ENCODE measurements around the gene PHYHIPL. TPM values are rescaled to one million over a fixed set of nuclear protein-coding genes. Genes with fewer than 3 reads are reported as not detected.

Gene PHYHIPL
- total and polyA plus RNA-seq, 2 donors = 0.09 to 1.9 TPM

- peaks cover 0 to 2% of the 10 kb centered on the region in 2 donors for H3K9me3 ChIP-seq (ENCODE audit: control insufficient read depth in 2 of 2, insufficient read depth in 1 of 2, low read length in 1 of 2)
- H3K27me3 ChIP-seq (ENCODE audit: control insufficient read depth in 2 of 2, insufficient read depth in 1 of 2, low read length in 1 of 2) = peaks cover 13 to 26% of the 10 kb centered on the region in 2 donors
- WGBS = 85% methylated on average over 2 of the region's 2 CpGs
- no peak overlapping the region for H3K27ac ChIP-seq (ENCODE audit: low read depth in 1 of 2, low read length in 1 of 2)
- H3K4me3 ChIP-seq (ENCODE audit: low read length in 2 of 2) = no peak overlapping the region
- H3K36me3 ChIP-seq (ENCODE audit: control insufficient read depth in 2 of 2, insufficient read depth in 2 of 2, low read length in 1 of 2) = no peaks in the 10 kb centered on the region
- no peak for DNase-seq (ENCODE audit: low read depth in 6 of 9, low spot score in 9 of 9)
- peaks cover 0 to 6% of the 10 kb centered on the region in 2 donors for H3K4me1 ChIP-seq (ENCODE audit: control insufficient read depth in 2 of 2, insufficient read depth in 2 of 2, low read length in 2 of 2)
These were observed 2.6 kb downstream of the PHYHIPL start for GRCh38 chr10:59179068-59179467.

GRCh38 chr10:59180689-59181270, 4.3 kb downstream of the PHYHIPL start:
- DNase-seq (ENCODE audit: low read depth in 6 of 9, low spot score in 9 of 9) = no peak
- H3K27me3 ChIP-seq (ENCODE audit: control insufficient read depth in 2 of 2, insufficient read depth in 1 of 2, low read length in 1 of 2) = peaks cover 11 to 20% of the 10 kb centered on the region in 2 donors
- no peaks in the 10 kb centered on the region for H3K36me3 ChIP-seq (ENCODE audit: control insufficient read depth in 2 of 2, insufficient read depth in 2 of 2, low read length in 1 of 2)
- peaks cover 0 to 2% of the 10 kb centered on the region in 2 donors for H3K9me3 ChIP-seq (ENCODE audit: control insufficient read depth in 2 of 2, insufficient read depth in 1 of 2, low read length in 1 of 2)
- no peak overlapping the region for H3K27ac ChIP-seq (ENCODE audit: low read depth in 1 of 2, low read length in 1 of 2)
- H3K4me1 ChIP-seq (ENCODE audit: control insufficient read depth in 2 of 2, insufficient read depth in 2 of 2, low read length in 2 of 2) = peaks cover 0 to 6% of the 10 kb centered on the region in 2 donors
- no peak overlapping the region for H3K4me3 ChIP-seq (ENCODE audit: low read length in 2 of 2)
- WGBS = 95% methylated on average over 3 of the region's 3 CpGs

DNA sequence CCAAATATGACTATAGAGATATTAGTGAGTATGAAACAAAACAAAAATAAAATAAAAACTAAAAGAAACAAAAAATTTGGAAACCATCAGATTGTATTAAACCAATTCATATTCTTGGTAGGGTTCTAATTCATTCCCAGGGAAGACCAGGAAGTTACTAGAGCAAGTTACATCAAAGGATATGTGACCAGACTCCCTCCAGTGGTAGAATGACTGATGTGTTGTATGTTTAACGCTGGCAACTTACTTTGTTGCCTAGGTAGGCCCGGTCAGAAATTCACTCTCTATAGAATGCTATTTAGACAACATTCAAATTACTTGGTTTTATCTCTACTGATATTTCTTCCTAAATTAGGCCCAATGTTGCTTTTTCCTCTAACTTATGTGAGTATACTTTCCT, 5.2 kb downstream of the PHYHIPL start:
- WGBS = 31% methylated on average over 2 of the region's 2 CpGs
- peaks cover 0 to 2% of the 10 kb centered on the region in 2 donors for H3K9me3 ChIP-seq (ENCODE audit: control insufficient read depth in 2 of 2, insufficient read depth in 1 of 2, low read length in 1 of 2)
- no peak overlapping the region for H3K4me3 ChIP-seq (ENCODE audit: low read length in 2 of 2)
- H3K27ac ChIP-seq (ENCODE audit: low read depth in 1 of 2, low read length in 1 of 2) = no peak overlapping the region
- H3K4me1 ChIP-seq (ENCODE audit: control insufficient read depth in 2 of 2, insufficient read depth in 2 of 2, low read length in 2 of 2) = peaks cover 0 to 4% of the 10 kb centered on the region in 2 donors
- DNase-seq (ENCODE audit: low read depth in 6 of 9, low spot score in 9 of 9) = peak in 2 of 9 donors; percentile 2 to 10
- peaks cover 7 to 12% of the 10 kb centered on the region in 2 donors for H3K27me3 ChIP-seq (ENCODE audit: control insufficient read depth in 2 of 2, insufficient read depth in 1 of 2, low read length in 1 of 2)
- H3K36me3 ChIP-seq (ENCODE audit: control insufficient read depth in 2 of 2, insufficient read depth in 2 of 2, low read length in 1 of 2) = no peaks in the 10 kb centered on the region

DNA sequence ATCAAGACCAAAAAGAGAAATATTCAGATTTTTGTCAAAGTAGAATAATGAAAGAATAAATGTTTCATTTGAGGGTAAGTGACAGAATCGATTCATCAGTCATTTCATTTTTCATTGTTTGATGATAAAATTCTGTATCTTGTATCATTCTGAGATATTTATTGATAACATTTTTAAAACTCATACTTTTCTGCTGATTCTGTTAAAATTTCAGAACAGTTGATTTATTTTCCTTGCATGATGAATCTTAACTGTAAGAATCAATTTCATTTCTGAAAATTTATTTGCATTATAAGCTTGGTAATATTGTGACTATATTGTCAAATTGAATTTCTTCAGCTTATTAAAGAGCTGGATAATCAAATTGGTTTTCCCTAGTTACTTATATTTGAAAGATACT, 13.9 kb downstream of the PHYHIPL start:
- no peaks in the 10 kb centered on the region for H3K9me3 ChIP-seq (ENCODE audit: control insufficient read depth in 2 of 2, insufficient read depth in 1 of 2, low read length in 1 of 2)
- no peak overlapping the region for H3K4me3 ChIP-seq (ENCODE audit: low read length in 2 of 2)
- H3K27me3 ChIP-seq (ENCODE audit: control insufficient read depth in 2 of 2, insufficient read depth in 1 of 2, low read length in 1 of 2) = no peaks in the 10 kb centered on the region
- no peak overlapping the region for H3K27ac ChIP-seq (ENCODE audit: low read depth in 1 of 2, low read length in 1 of 2)
- WGBS = 88% methylated on average over 1 of the region's 1 CpG
- no peaks in the 10 kb centered on the region for H3K36me3 ChIP-seq (ENCODE audit: control insufficient read depth in 2 of 2, insufficient read depth in 2 of 2, low read length in 1 of 2)
- H3K4me1 ChIP-seq (ENCODE audit: control insufficient read depth in 2 of 2, insufficient read depth in 2 of 2, low read length in 2 of 2) = no peaks in the 10 kb centered on the region
- no peak for DNase-seq (ENCODE audit: low read depth in 6 of 9, low spot score in 9 of 9)

- no peak overlapping the region for H3K4me3 ChIP-seq (ENCODE audit: low read length in 2 of 2)
- no peaks in the 10 kb centered on the region for H3K4me1 ChIP-seq (ENCODE audit: control insufficient read depth in 2 of 2, insufficient read depth in 2 of 2, low read length in 2 of 2)
- H3K9me3 ChIP-seq (ENCODE audit: control insufficient read depth in 2 of 2, insufficient read depth in 1 of 2, low read length in 1 of 2) = peaks cover 0 to 5% of the 10 kb centered on the region in 2 donors
- no peak overlapping the region for H3K27ac ChIP-seq (ENCODE audit: low read depth in 1 of 2, low read length in 1 of 2)
- H3K36me3 ChIP-seq (ENCODE audit: control insufficient read depth in 2 of 2, insufficient read depth in 2 of 2, low read length in 1 of 2) = no peaks in the 10 kb centered on the region
- no peak for DNase-seq (ENCODE audit: low read depth in 6 of 9, low spot score in 9 of 9)
- WGBS = 95% methylated on average over 5 of the region's 5 CpGs
- no peaks in the 10 kb centered on the region for H3K27me3 ChIP-seq (ENCODE audit: control insufficient read depth in 2 of 2, insufficient read depth in 1 of 2, low read length in 1 of 2)
These were observed 29.8 kb downstream of the PHYHIPL start for GRCh38 chr10:59206204-59206720.

DNA sequence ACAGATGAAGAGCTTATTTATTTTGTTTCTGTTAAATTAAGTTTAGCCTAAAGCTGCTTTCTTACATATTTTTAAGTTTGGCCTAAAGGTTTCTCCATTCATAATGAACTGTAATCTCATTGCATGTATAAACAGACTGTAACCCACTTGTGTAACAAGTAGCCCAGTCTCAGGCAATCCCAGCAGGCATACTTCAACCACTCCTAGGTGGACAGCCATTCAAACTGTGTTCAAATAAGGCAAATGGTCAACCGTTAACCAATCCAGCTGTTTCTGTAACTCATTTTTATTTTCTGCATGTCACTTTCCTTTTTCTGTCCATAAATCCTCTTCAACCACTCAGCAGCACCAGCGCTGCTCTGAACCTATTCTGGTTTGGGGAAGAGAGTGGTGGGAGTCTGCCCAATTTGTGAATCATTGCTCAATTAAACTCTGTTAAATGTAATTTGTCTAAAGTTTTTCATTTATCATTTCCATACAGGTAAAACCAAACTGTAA, 35.9 kb downstream of the PHYHIPL start:
- H3K4me3 ChIP-seq (ENCODE audit: low read length in 2 of 2) = no peak overlapping the region
- H3K27ac ChIP-seq (ENCODE audit: low read depth in 1 of 2, low read length in 1 of 2) = no peak overlapping the region
- 80% methylated on average over 2 of the region's 2 CpGs for WGBS
- no peaks in the 10 kb centered on the region for H3K27me3 ChIP-seq (ENCODE audit: control insufficient read depth in 2 of 2, insufficient read depth in 1 of 2, low read length in 1 of 2)
- H3K36me3 ChIP-seq (ENCODE audit: control insufficient read depth in 2 of 2, insufficient read depth in 2 of 2, low read length in 1 of 2) = no peaks in the 10 kb centered on the region
- H3K4me1 ChIP-seq (ENCODE audit: control insufficient read depth in 2 of 2, insufficient read depth in 2 of 2, low read length in 2 of 2) = no peaks in the 10 kb centered on the region
- no peaks in the 10 kb centered on the region for H3K9me3 ChIP-seq (ENCODE audit: control insufficient read depth in 2 of 2, insufficient read depth in 1 of 2, low read length in 1 of 2)
- DNase-seq (ENCODE audit: low read depth in 6 of 9, low spot score in 9 of 9) = no peak

- no peak for DNase-seq (ENCODE audit: low read depth in 6 of 9, low spot score in 9 of 9)
- H3K9me3 ChIP-seq (ENCODE audit: control insufficient read depth in 2 of 2, insufficient read depth in 1 of 2, low read length in 1 of 2) = no peaks in the 10 kb centered on the region
- 99% methylated on average over 1 of the region's 1 CpG for WGBS
- H3K4me1 ChIP-seq (ENCODE audit: control insufficient read depth in 2 of 2, insufficient read depth in 2 of 2, low read length in 2 of 2) = no peaks in the 10 kb centered on the region
- no peaks in the 10 kb centered on the region for H3K27me3 ChIP-seq (ENCODE audit: control insufficient read depth in 2 of 2, insufficient read depth in 1 of 2, low read length in 1 of 2)
- H3K4me3 ChIP-seq (ENCODE audit: low read length in 2 of 2) = no peak overlapping the region
- no peaks in the 10 kb centered on the region for H3K36me3 ChIP-seq (ENCODE audit: control insufficient read depth in 2 of 2, insufficient read depth in 2 of 2, low read length in 1 of 2)
- no peak overlapping the region for H3K27ac ChIP-seq (ENCODE audit: low read depth in 1 of 2, low read length in 1 of 2)
These were observed 37.7 kb downstream of the PHYHIPL start for GRCh38 chr10:59214160-59214559.

DNA sequence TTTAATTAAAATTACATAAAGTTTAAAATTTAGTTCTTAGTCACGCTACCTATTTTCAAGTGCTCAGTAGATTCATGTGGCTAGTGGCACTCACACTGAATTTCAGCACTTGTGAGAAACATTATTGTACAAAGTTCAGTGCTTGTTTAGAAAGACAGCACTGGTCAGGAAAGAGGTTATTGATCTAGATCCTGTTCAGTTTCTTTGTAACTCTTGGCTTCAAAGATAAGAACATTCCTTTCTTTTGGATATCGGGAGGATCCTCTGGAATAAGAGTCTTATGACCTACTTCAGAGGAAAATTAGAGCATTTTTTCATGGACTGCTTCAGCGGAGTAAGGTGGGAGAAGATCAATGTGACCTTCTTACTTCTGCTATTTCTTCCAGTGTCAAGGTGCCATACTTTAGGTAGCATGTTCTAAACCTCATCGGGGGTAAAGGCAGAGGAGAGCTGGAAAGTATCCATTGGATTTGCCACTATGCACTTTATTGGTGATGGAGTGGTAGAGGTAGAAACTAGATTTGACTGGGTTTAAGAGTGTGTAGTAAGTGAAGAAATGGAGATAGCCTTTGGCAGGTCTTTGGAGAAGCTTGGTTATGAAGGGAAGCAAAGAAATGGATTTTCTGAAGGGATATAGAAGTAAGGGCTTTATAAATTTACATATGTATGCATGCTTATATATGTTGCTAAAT, 39.9 kb downstream of the PHYHIPL start:
- Histone ChIP-seq H3K4me1 (ENCODE audit: control insufficient read depth in 2 of 2, insufficient read depth in 2 of 2, low read length in 2 of 2) (no peaks in the 10 kb centered on the region), H3K27ac (ENCODE audit: low read depth in 1 of 2, low read length in 1 of 2) (no peak overlapping the region), H3K4me3 (ENCODE audit: low read length in 2 of 2) (no peak overlapping the region), H3K36me3 (ENCODE audit: control insufficient read depth in 2 of 2, insufficient read depth in 2 of 2, low read length in 1 of 2) (no peaks in the 10 kb centered on the region), H3K27me3 (ENCODE audit: control insufficient read depth in 2 of 2, insufficient read depth in 1 of 2, low read length in 1 of 2) (no peaks in the 10 kb centered on the region), H3K9me3 (ENCODE audit: control insufficient read depth in 2 of 2, insufficient read depth in 1 of 2, low read length in 1 of 2) (no peaks in the 10 kb centered on the region)
- WGBS = 68% methylated on average over 4 of the region's 4 CpGs
- DNase-seq (ENCODE audit: low read depth in 6 of 9, low spot score in 9 of 9) = no peak

- no peaks in the 10 kb centered on the region for H3K36me3 ChIP-seq (ENCODE audit: control insufficient read depth in 2 of 2, insufficient read depth in 2 of 2, low read length in 1 of 2)
- no peaks in the 10 kb centered on the region for H3K9me3 ChIP-seq (ENCODE audit: control insufficient read depth in 2 of 2, insufficient read depth in 1 of 2, low read length in 1 of 2)
- H3K27ac ChIP-seq (ENCODE audit: low read depth in 1 of 2, low read length in 1 of 2) = no peak overlapping the region
- no peak overlapping the region for H3K4me3 ChIP-seq (ENCODE audit: low read length in 2 of 2)
- DNase-seq (ENCODE audit: low read depth in 6 of 9, low spot score in 9 of 9) = no peak
- H3K4me1 ChIP-seq (ENCODE audit: control insufficient read depth in 2 of 2, insufficient read depth in 2 of 2, low read length in 2 of 2) = no peaks in the 10 kb centered on the region
- no peaks in the 10 kb centered on the region for H3K27me3 ChIP-seq (ENCODE audit: control insufficient read depth in 2 of 2, insufficient read depth in 1 of 2, low read length in 1 of 2)
These were observed 46.3 kb downstream of the PHYHIPL start for GRCh38 chr10:59222788-59223187.

All from thymus (tissue), 11 donors.